ENCODE data around the gene SYT7. TPM values are rescaled to one million over a fixed set of nuclear protein-coding genes. Genes with fewer than 3 reads are reported as not detected.

Gene SYT7
- total and polyA plus RNA-seq, 2 of the 4 experiments (the other 2 are of a cell fraction) = under 0.01 to 0.19 TPM

- Histone ChIP-seq H2AK5ac (ENCODE audit: low read depth, low read length) (no peak overlapping the region), H2BK20ac (ENCODE audit: low read depth, low read length) (no peak overlapping the region), H3K23ac (ENCODE audit: low read depth, low read length) (no peak overlapping the region), H3K9me3 (ENCODE audit: control insufficient read depth, insufficient read depth, low read length) (no peaks in the 10 kb centered on the region), H3K9ac (ENCODE audit: low read depth, low read length) (no peak overlapping the region), H3K9me1 (ENCODE audit: insufficient read depth, low read length) (no peaks in the 10 kb centered on the region), H2BK15ac (ENCODE audit: low read depth, low read length) (no peak overlapping the region), H2BK5ac (ENCODE audit: low read depth, low read length, poor library complexity, severe bottlenecking) (no peak overlapping the region), H3K4me1 (ENCODE audit: control insufficient read depth, insufficient read depth, low read length) (no peaks in the 10 kb centered on the region), H4K20me1 (ENCODE audit: insufficient read depth, low read length) (peaks cover 6% of the 10 kb centered on the region; the same call in 1 of the 2 replicates), H4K8ac (ENCODE audit: low read depth in 2 of 2, low read length in 2 of 2) (no peak overlapping the region), H3K14ac (replicated peaks; ENCODE audit: low read depth, low read length) (no peak overlapping the region), H2BK120ac (ENCODE audit: low read depth, low read length) (no peak overlapping the region), H2AK9ac (replicated peaks; ENCODE audit: low read depth, low read length, poor library complexity) (no peak overlapping the region), H3K4me2 (ENCODE audit: low read depth, low read length) (no peak overlapping the region), H2AFZ (replicated peaks; ENCODE audit: low read length, poor library complexity) (no peak overlapping the region), H3K4me3 (ENCODE audit: insufficient read depth, low read depth, low read length) (no peak overlapping the region), H4K91ac (ENCODE audit: insufficient read depth, low read depth, low read length) (no peak overlapping the region), H3K56ac (ENCODE audit: extremely low read depth, insufficient read depth, low read length) (no peak overlapping the region), H3K4ac (ENCODE audit: low read depth, low read length) (no peak overlapping the region), H3K27me3 (ENCODE audit: control insufficient read depth, insufficient read depth, low read length) (peaks cover 74% of the 10 kb centered on the region), H3K36me3 (ENCODE audit: control insufficient read depth, insufficient read depth, low read length) (no peaks in the 10 kb centered on the region), H3K27ac (ENCODE audit: insufficient read depth, low read length) (no peak overlapping the region), H4K5ac (ENCODE audit: low read depth, low read length) (no peak overlapping the region), H3K79me1 (ENCODE audit: low read depth in 1 of 2, low read length in 2 of 2) (no peaks in the 10 kb centered on the region), H3K18ac (ENCODE audit: low read depth, low read length) (no peak overlapping the region)
- TF ChIP-seq RFX5 (IDR thresholded peaks at IDR 0.05; ENCODE audit: low read depth, low read length) (no peak), BHLHE40 (IDR thresholded peaks at IDR 0.05; ENCODE audit: low read depth, low read length) (no peak), CEBPB (IDR thresholded peaks at IDR 0.05; ENCODE audit: low read depth, low read length) (no peak), POLR2A (IDR thresholded peaks at IDR 0.05; ENCODE audit: low read depth, low read length) (no peak), RCOR1 (IDR thresholded peaks at IDR 0.05; ENCODE audit: insufficient replicate concordance, low read length) (no peak), RAD21 (IDR thresholded peaks at IDR 0.05; ENCODE audit: low read length) (no peak), SMC3 (IDR thresholded peaks at IDR 0.05; ENCODE audit: low read depth, low read length) (no peak), CHD1 (IDR thresholded peaks at IDR 0.05; ENCODE audit: low read depth, low read length) (no peak), MAFK (IDR thresholded peaks at IDR 0.05; ENCODE audit: low read depth, low read length) (no peak), FOS (IDR thresholded peaks at IDR 0.05; ENCODE audit: low read depth, low read length) (no peak), MAZ (IDR thresholded peaks at IDR 0.05; ENCODE audit: borderline replicate concordance, low read depth, low read length) (no peak), USF2 (IDR thresholded peaks at IDR 0.05; ENCODE audit: low read depth, low read length) (no peak), MXI1 (IDR thresholded peaks at IDR 0.05; ENCODE audit: borderline replicate concordance, low read depth, low read length) (no peak)
- TF ChIP-seq, protein P1, sequence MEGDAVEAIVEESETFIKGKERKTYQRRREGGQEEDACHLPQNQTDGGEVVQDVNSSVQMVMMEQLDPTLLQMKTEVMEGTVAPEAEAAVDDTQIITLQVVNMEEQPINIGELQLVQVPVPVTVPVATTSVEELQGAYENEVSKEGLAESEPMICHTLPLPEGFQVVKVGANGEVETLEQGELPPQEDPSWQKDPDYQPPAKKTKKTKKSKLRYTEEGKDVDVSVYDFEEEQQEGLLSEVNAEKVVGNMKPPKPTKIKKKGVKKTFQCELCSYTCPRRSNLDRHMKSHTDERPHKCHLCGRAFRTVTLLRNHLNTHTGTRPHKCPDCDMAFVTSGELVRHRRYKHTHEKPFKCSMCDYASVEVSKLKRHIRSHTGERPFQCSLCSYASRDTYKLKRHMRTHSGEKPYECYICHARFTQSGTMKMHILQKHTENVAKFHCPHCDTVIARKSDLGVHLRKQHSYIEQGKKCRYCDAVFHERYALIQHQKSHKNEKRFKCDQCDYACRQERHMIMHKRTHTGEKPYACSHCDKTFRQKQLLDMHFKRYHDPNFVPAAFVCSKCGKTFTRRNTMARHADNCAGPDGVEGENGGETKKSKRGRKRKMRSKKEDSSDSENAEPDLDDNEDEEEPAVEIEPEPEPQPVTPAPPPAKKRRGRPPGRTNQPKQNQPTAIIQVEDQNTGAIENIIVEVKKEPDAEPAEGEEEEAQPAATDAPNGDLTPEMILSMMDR (conservative IDR thresholded peaks at IDR 0.05; ENCODE audit: low read depth, low read length) = no peak
- TF ChIP-seq, protein P2, sequence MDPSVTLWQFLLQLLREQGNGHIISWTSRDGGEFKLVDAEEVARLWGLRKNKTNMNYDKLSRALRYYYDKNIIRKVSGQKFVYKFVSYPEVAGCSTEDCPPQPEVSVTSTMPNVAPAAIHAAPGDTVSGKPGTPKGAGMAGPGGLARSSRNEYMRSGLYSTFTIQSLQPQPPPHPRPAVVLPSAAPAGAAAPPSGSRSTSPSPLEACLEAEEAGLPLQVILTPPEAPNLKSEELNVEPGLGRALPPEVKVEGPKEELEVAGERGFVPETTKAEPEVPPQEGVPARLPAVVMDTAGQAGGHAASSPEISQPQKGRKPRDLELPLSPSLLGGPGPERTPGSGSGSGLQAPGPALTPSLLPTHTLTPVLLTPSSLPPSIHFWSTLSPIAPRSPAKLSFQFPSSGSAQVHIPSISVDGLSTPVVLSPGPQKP (IDR thresholded peaks at IDR 0.05; ENCODE audit: borderline replicate concordance, low read depth, low read length) = no peak
- ChIA-PET CTCF (no interaction called here), POLR2A (ENCODE audit: unreplicated experiment) (no interaction called here)
- no peak for ATAC-seq (ENCODE audit: low read depth)
- in situ Hi-C loops (cut with MboI; ENCODE audit: low sequenced_read_pairs) (no loop called here), intact Hi-C loops (cut with micrococcal nuclease) (no loop called here), dilution Hi-C loops (cut with HindIII; ENCODE audit: low sequenced_read_pairs, unreplicated experiment) (no loop called here)
- 25% methylated on average over 1 of the region's 3 CpGs; no CpG with 5 or more reads in 1 of the 2 experiments for WGBS, 2 experiments (ENCODE audit: extremely low coverage in 2 of 2, insufficient read length in 1 of 2)
- no TSS peak for BruUV-seq (replicated peaks)
- DNase-seq = no peak
These were observed 11.9 kb downstream of the SYT7 start for GRCh38 chr11:61569018-61569417.

Data from IMR-90 (cell line).